Natural killer cell (primary cell): Measurements from ENCODE around the gene CD248. TPM values are rescaled to one million over a fixed set of nuclear protein-coding genes. Genes with fewer than 3 reads are reported as not detected.

Source experiments
- ATAC-seq, 3 donors: fragments of 150-1000 bp in 2 of 3; fragments of 200-7000 bp in 1 of 3; cut with Tn5 transposase; 1 replicate in 1 of 3; 2 replicates in 2 of 3; pipeline ENCODE4 v1.10.0; 2021; ENCODE audit warnings: mild to moderate bottlenecking in 2 of 3, moderate library complexity in 2 of 3
- DNase-seq, 2 donors: peaks; one replicate each; pipeline versions ENCODE4 v3.0.0 to v3.0.0-alpha.2; 2013 to 2021; ENCODE audit warnings: mixed read lengths in 1 of 2
- H3K27ac ChIP-seq: one replicate; pipeline ENCODE4 v1.5.1; 2013; ENCODE audit warnings: mild to moderate bottlenecking, low read length
- H3K27me3 ChIP-seq: one replicate; pipeline ENCODE4 v1.6.1; 2013; ENCODE audit warnings: low read length; ENCODE audit not compliant: control insufficient read depth, insufficient read depth
- H3K36me3 ChIP-seq: one replicate; pipeline ENCODE4 v1.6.1; 2013; ENCODE audit warnings: low read length; ENCODE audit not compliant: control insufficient read depth, insufficient read depth
- H3K4me1 ChIP-seq: one replicate; pipeline ENCODE4 v1.6.1; 2013; ENCODE audit warnings: low read length; ENCODE audit not compliant: control insufficient read depth, insufficient read depth
- H3K4me3 ChIP-seq: one replicate; pipeline ENCODE4 v1.5.1; 2013; ENCODE audit warnings: low read length
- H3K9me3 ChIP-seq: one replicate; pipeline ENCODE4 v1.6.1; 2013; ENCODE audit warnings: low read length; ENCODE audit not compliant: control insufficient read depth, insufficient read depth
- H3K27ac Mint-ChIP-seq, 2 donors: one replicate each; pipeline ENCODE4 v1.8.0; 2022; ENCODE audit warnings: mild to moderate bottlenecking in 2 of 2, mixed read lengths in 2 of 2, moderate library complexity in 1 of 2
- H3K27me3 Mint-ChIP-seq, 2 donors: one replicate each; pipeline ENCODE4 v1.8.0; 2022; ENCODE audit warnings: low read depth in 2 of 2, mixed read lengths in 2 of 2
- H3K36me3 Mint-ChIP-seq: one replicate; pipeline ENCODE4 v1.8.0; 2022; ENCODE audit warnings: mixed read lengths
- H3K4me1 Mint-ChIP-seq, 2 donors: one replicate each; pipeline ENCODE4 v1.8.0; 2022; ENCODE audit warnings: mixed read lengths in 2 of 2
- H3K4me3 Mint-ChIP-seq: one replicate; pipeline ENCODE4 v1.8.0; 2022; ENCODE audit warnings: mild to moderate bottlenecking, moderate library complexity, mixed read lengths
- H3K9me3 Mint-ChIP-seq, 2 donors: one replicate each; pipeline ENCODE4 v1.8.0; 2022; ENCODE audit warnings: mixed read lengths in 2 of 2
- CTCF ChIP-seq: fragments of 200-600 bp; IDR thresholded peaks from one replicate; pipeline ENCODE4 v1.8.0; 2022; ENCODE audit warnings: antibody characterized with exemption
- WGBS: methylation state at CpG from one replicate; pipeline ENCODE4 v1.1.7; 2013; ENCODE audit warnings: missing lambda C conversion rate; ENCODE audit not compliant: insufficient coverage; 5-methylcytosine and 5-hydroxymethylcytosine counted together
- intact Hi-C: fragments of 100-400 bp; cut with micrococcal nuclease; formaldehyde crosslinking; loops from one replicate; pipeline ENCODE4 v1.14.2; 2022
- total RNA-seq, 4 donors: library from RNA; stranded (reverse); fragments of 120-200 nt in 1 of 4; gene quantifications; one replicate each; pipeline versions ENCODE4 v1.2.3 to v1.2.4, GENCODE V29; 2013 to 2022

The CD248 gene
- total RNA-seq, 3 donors from 2014 or later (not counting 1 experiment from before 2014, with no cell fraction given), result 0.23 to 0.40 (median 0.32) TPM

- Histone ChIP-seq H3K27ac (peak overlapping the region; percentile 19), H3K27me3 (peaks cover 10% of the 10 kb centered on the region), H3K36me3 (peaks cover 3% of the 10 kb centered on the region), H3K4me3 (no peak overlapping the region), H3K9me3 (no peaks in the 10 kb centered on the region), H3K4me1 (peaks cover 38% of the 10 kb centered on the region)
- DNase-seq, result peak; percentile 99 to 100
- Mint-ChIP-seq H3K4me1 (peaks cover 5 to 50% of the 10 kb centered on the region in 2 donors), H3K4me3 (peak overlapping the region; percentile 50), H3K27me3 (peaks cover 7 to 14% of the 10 kb centered on the region in 2 donors), H3K9me3 (no peaks in the 10 kb centered on the region), H3K36me3 (no peaks in the 10 kb centered on the region), H3K27ac (peak overlapping the region; percentile 74 to 89)
- ATAC-seq, result peak; percentile 80 to 95 (median 86)
- 15% methylated on average over 35 of the region's 35 CpGs for WGBS
- intact Hi-C loops, result loop anchor here (1.0 kb wide), 2 partner anchors 14 to 60 kb away; partner anchors contain the start of gene RAB1B
- peak; percentile 92 for TF ChIP-seq CTCF
Measured at GRCh38 chr11:66282468-66283455, 34.1 kb downstream of the CD248 start.

GRCh38 chr11:66281776-66282467 lies 34.9 kb downstream of the CD248 start:
- peaks cover 8 to 52% of the 10 kb centered on the region in 2 donors for H3K4me1 Mint-ChIP-seq
- TF ChIP-seq CTCF, result no peak
- 45% methylated on average over 14 of the region's 20 CpGs for WGBS
- no peaks in the 10 kb centered on the region for H3K9me3 Mint-ChIP-seq
- H3K4me3 ChIP-seq, result no peak overlapping the region
- H3K4me3 Mint-ChIP-seq, result peak overlapping the region; percentile 50
- H3K27me3 Mint-ChIP-seq, result peaks cover 7 to 14% of the 10 kb centered on the region in 2 donors
- no peak overlapping the region for H3K27ac ChIP-seq
- H3K4me1 ChIP-seq, result peaks cover 41% of the 10 kb centered on the region
- H3K36me3 ChIP-seq, result peaks cover 3% of the 10 kb centered on the region
- H3K9me3 ChIP-seq, result no peaks in the 10 kb centered on the region
- peak overlapping the region; percentile 74 to 89 for H3K27ac Mint-ChIP-seq
- intact Hi-C loops, result loop anchor here (1.0 kb wide), 2 partner anchors 14 to 60 kb away; partner anchors contain the start of gene RAB1B
- H3K27me3 ChIP-seq, result peaks cover 10% of the 10 kb centered on the region
- no peaks in the 10 kb centered on the region for H3K36me3 Mint-ChIP-seq
- DNase-seq (no peak), ATAC-seq (no peak)

- no peak overlapping the region for H3K4me3 ChIP-seq
- peaks cover 8% of the 10 kb centered on the region for H3K36me3 ChIP-seq
- no peaks in the 10 kb centered on the region for H3K9me3 Mint-ChIP-seq
- H3K27ac Mint-ChIP-seq, result peak overlapping the region; percentile 17 to 89
- H3K4me1 ChIP-seq, result peaks cover 49% of the 10 kb centered on the region
- H3K27me3 Mint-ChIP-seq, result peaks cover 7 to 14% of the 10 kb centered on the region in 2 donors
- H3K9me3 ChIP-seq, result no peaks in the 10 kb centered on the region
- H3K36me3 Mint-ChIP-seq, result no peaks in the 10 kb centered on the region
- H3K27me3 ChIP-seq, result peaks cover 10% of the 10 kb centered on the region
- H3K27ac ChIP-seq, result no peak overlapping the region
- H3K4me1 Mint-ChIP-seq, result peaks cover 10 to 57% of the 10 kb centered on the region in 2 donors
- ATAC-seq (no peak), DNase-seq (no peak)
- WGBS, result 95% methylated on average over 6 of the region's 6 CpGs
- intact Hi-C loops, result no loop called here
- no peak for TF ChIP-seq CTCF
- H3K4me3 Mint-ChIP-seq, result peak overlapping the region; percentile 6
Measured at GRCh38 chr11:66281001-66281400, 35.8 kb downstream of the CD248 start.
